Measurements from ENCODE around the gene SYTL2.
"Not testable (repeated sequence)": the region's sequence is repeated elsewhere in the genome, so short reads cannot be mapped to it uniquely, and the experiment has no call there.

The SYTL2 gene

GRCh38 chr11:85685125-85685819 lies 125.7 kb downstream of the SYTL2 start:
- TF ChIP-seq CTCF (conservative IDR thresholded peaks at IDR 0.05; ENCODE audit: control insufficient read depth, insufficient read depth, low read depth, low read length) = no peak
- peak overlapping the region; percentile 70 for H3K4me3 ChIP-seq (ENCODE audit: control insufficient read depth, low read depth, low read length)
- peak; percentile 55 for DNase-seq (ENCODE audit: low read depth)

GRCh38 chr11:85682330-85683305 lies 128.3 kb downstream of the SYTL2 start:
- peak; percentile 52 for DNase-seq (ENCODE audit: low read depth)

GRCh38 chr11:85680897-85681296 lies 130.0 kb downstream of the SYTL2 start:
- no peak overlapping the region for H3K4me3 ChIP-seq (ENCODE audit: control insufficient read depth, low read depth, low read length)
- TF ChIP-seq CTCF (conservative IDR thresholded peaks at IDR 0.05; ENCODE audit: control insufficient read depth, insufficient read depth, low read depth, low read length) = no peak
- no peak for DNase-seq (ENCODE audit: low read depth)

More at GRCh38 chr11:85682330-85683305, 128.3 kb downstream of the SYTL2 start:
- H3K4me3 ChIP-seq (ENCODE audit: control insufficient read depth, low read depth, low read length) = peak overlapping the region; percentile 63
- TF ChIP-seq CTCF (conservative IDR thresholded peaks at IDR 0.05; ENCODE audit: control insufficient read depth, insufficient read depth, low read depth, low read length) = no peak

- no peak for DNase-seq (ENCODE audit: low read depth)
- no peak for TF ChIP-seq CTCF (conservative IDR thresholded peaks at IDR 0.05; ENCODE audit: control insufficient read depth, insufficient read depth, low read depth, low read length)
- no peak overlapping the region for H3K4me3 ChIP-seq (ENCODE audit: control insufficient read depth, low read depth, low read length)
Observed at GRCh38 chr11:85679576-85679975, 131.4 kb downstream of the SYTL2 start.

- DNase-seq (ENCODE audit: low read depth) = no peak
- H3K4me3 ChIP-seq (ENCODE audit: control insufficient read depth, low read depth, low read length) = no peak overlapping the region
- no peak for TF ChIP-seq CTCF (conservative IDR thresholded peaks at IDR 0.05; ENCODE audit: control insufficient read depth, insufficient read depth, low read depth, low read length)
Observed at GRCh38 chr11:85673393-85673792, 137.5 kb downstream of the SYTL2 start.

GRCh38 chr11:85672105-85672902 lies 138.6 kb downstream of the SYTL2 start:
- no peak overlapping the region for H3K4me3 ChIP-seq (ENCODE audit: control insufficient read depth, low read depth, low read length)
- no peak for TF ChIP-seq CTCF (conservative IDR thresholded peaks at IDR 0.05; ENCODE audit: control insufficient read depth, insufficient read depth, low read depth, low read length)
- DNase-seq (ENCODE audit: low read depth) = peak; percentile 28

GRCh38 chr11:85670949-85671663 lies 139.8 kb downstream of the SYTL2 start:
- DNase-seq (ENCODE audit: low read depth) = not testable (repeated sequence)

More at GRCh38 chr11:85670949-85671663, 139.8 kb downstream of the SYTL2 start:
- H3K4me3 ChIP-seq (ENCODE audit: control insufficient read depth, low read depth, low read length) = not testable (repeated sequence)
